ENCODE data around the gene OR4N2.
"Not testable (repeated sequence)": the region's sequence is repeated elsewhere in the genome, so short reads cannot be mapped to it uniquely, and the experiment has no call there.

DNA sequence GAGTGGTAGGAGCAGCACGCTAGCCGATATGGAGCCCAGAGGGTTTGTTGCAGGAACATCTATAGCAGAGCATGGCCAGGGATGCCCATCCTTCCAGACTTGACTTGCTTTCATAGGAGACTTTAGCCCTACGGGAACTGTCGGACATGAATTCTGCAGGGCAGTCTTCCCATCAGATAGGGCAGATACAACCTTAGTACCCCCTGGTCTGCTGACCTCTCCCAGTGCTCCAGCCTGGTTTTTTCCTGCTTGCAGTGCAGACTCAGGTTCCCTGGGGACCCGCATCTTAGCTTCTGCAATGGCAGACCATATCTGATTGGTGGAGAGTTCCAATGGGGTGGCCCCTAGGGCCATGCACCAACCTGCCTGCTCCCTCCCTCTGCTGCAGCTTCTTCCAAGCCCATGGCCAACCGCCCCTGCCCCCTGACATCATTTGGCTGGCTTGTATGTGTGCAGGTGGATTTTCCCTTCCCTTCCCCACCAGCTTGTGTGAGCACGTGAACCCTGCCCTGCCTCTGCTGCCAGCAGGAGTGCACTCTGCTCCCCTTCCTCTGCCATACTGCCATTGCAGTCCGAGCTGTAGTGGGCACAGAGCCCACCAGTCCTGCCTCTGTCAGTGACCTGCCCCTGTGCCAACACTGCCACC is 30.8 kb downstream of the OR4N2 start:
- not testable (repeated sequence) for TF ChIP-seq HCFC1 (IDR thresholded peaks at IDR 0.05; ENCODE audit: low read depth, low read length); KAT7 (CRISPR knock-in tag; IDR thresholded peaks at IDR 0.05; ENCODE audit: borderline replicate concordance); FOXJ2 (tag; IDR thresholded peaks at IDR 0.05); JUN (IDR thresholded peaks at IDR 0.05; ENCODE audit: borderline replicate concordance, low read depth, low read length); JUN (CRISPR knock-in tag; IDR thresholded peaks at IDR 0.05; ENCODE audit: borderline replicate concordance); TEAD4 (IDR thresholded peaks at IDR 0.05; ENCODE audit: low read length); TEAD4 (CRISPR knock-in tag; IDR thresholded peaks at IDR 0.05; ENCODE audit: borderline replicate concordance); SMAD4 (CRISPR knock-in tag; conservative IDR thresholded peaks at IDR 0.05); EZH2 (IDR thresholded peaks at IDR 0.05; ENCODE audit: borderline replicate concordance, low read depth, low read length); MAFK (IDR thresholded peaks at IDR 0.05; ENCODE audit: low read length); TRIM28 (IDR thresholded peaks at IDR 0.05); CTCF (IDR thresholded peaks at IDR 0.05 in 2 of 3, conservative IDR thresholded peaks at IDR 0.05 in 1 of 3; ENCODE audit: insufficient read depth in 2 of 3, low read depth in 1 of 3, low read length in 3 of 3)
- TF ChIP-seq, protein P1, sequence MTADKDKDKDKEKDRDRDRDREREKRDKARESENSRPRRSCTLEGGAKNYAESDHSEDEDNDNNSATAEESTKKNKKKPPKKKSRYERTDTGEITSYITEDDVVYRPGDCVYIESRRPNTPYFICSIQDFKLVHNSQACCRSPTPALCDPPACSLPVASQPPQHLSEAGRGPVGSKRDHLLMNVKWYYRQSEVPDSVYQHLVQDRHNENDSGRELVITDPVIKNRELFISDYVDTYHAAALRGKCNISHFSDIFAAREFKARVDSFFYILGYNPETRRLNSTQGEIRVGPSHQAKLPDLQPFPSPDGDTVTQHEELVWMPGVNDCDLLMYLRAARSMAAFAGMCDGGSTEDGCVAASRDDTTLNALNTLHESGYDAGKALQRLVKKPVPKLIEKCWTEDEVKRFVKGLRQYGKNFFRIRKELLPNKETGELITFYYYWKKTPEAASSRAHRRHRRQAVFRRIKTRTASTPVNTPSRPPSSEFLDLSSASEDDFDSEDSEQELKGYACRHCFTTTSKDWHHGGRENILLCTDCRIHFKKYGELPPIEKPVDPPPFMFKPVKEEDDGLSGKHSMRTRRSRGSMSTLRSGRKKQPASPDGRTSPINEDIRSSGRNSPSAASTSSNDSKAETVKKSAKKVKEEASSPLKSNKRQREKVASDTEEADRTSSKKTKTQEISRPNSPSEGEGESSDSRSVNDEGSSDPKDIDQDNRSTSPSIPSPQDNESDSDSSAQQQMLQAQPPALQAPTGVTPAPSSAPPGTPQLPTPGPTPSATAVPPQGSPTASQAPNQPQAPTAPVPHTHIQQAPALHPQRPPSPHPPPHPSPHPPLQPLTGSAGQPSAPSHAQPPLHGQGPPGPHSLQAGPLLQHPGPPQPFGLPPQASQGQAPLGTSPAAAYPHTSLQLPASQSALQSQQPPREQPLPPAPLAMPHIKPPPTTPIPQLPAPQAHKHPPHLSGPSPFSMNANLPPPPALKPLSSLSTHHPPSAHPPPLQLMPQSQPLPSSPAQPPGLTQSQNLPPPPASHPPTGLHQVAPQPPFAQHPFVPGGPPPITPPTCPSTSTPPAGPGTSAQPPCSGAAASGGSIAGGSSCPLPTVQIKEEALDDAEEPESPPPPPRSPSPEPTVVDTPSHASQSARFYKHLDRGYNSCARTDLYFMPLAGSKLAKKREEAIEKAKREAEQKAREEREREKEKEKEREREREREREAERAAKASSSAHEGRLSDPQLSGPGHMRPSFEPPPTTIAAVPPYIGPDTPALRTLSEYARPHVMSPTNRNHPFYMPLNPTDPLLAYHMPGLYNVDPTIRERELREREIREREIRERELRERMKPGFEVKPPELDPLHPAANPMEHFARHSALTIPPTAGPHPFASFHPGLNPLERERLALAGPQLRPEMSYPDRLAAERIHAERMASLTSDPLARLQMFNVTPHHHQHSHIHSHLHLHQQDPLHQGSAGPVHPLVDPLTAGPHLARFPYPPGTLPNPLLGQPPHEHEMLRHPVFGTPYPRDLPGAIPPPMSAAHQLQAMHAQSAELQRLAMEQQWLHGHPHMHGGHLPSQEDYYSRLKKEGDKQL (CRISPR knock-in tag; IDR thresholded peaks at IDR 0.05; ENCODE audit: borderline replicate concordance) = not testable (repeated sequence)
- TF ChIP-seq, protein P2, sequence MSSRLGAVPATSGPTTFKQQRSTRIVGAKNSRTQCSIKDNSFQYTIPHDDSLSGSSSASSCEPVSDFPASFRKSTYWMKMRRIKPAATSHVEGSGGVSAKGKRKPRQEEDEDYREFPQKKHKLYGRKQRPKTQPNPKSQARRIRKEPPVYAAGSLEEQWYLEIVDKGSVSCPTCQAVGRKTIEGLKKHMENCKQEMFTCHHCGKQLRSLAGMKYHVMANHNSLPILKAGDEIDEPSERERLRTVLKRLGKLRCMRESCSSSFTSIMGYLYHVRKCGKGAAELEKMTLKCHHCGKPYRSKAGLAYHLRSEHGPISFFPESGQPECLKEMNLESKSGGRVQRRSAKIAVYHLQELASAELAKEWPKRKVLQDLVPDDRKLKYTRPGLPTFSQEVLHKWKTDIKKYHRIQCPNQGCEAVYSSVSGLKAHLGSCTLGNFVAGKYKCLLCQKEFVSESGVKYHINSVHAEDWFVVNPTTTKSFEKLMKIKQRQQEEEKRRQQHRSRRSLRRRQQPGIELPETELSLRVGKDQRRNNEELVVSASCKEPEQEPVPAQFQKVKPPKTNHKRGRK (tag; IDR thresholded peaks at IDR 0.05) = not testable (repeated sequence)

Data from K562 (cell line).